NCI-H510A treated with DMSO at 0.1 percent for 48 hours (cell line): ENCODE data around the gene TAGLN2.

Experiments used
- DNase-seq: peaks from one replicate; lab custom pipeline; 2025; lab: John Stamatoyannopoulos, UW

The TAGLN2 gene

DNA sequence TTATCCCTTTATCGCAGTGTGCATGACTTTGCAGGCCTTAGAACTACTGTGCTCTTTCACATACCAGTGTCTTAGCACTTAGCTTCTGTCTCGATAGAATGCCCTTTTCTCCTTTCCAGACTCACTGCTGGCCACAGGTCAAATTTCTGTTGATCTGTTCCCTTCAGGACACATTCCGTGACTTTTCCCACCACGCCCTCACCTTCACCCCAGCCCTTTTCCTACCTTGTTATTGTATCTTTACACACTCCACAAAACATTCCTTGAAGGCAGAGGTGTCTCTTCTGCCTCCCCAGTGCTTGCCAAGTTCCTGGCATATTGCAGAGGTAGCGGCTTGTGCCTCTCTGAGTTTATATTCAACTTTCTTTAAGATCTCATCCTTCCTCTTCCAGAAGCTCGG, 23.8 kb upstream of the TAGLN2 start:
- no peak for DNase-seq

DNA sequence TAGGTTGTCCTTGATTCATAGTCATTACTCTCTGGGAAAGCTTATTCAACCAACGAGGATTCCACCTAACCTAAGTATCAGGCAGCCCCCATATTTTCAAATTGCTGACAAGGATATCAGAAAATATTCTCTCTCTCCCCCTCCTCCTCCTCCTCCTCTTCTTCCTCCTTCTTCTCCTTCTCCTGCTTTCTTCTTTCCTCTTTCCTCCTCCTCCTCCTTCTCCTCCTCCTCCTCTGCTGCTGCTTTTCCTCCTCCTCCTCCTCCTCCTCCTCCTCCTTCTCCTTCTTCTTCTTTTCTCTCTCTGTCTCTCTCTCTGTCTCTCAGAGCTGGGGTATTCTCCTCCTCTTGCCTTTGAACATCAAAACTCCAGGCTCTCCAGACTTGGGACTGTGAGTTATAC, 22.6 kb upstream of the TAGLN2 start:
- no peak for DNase-seq

DNA sequence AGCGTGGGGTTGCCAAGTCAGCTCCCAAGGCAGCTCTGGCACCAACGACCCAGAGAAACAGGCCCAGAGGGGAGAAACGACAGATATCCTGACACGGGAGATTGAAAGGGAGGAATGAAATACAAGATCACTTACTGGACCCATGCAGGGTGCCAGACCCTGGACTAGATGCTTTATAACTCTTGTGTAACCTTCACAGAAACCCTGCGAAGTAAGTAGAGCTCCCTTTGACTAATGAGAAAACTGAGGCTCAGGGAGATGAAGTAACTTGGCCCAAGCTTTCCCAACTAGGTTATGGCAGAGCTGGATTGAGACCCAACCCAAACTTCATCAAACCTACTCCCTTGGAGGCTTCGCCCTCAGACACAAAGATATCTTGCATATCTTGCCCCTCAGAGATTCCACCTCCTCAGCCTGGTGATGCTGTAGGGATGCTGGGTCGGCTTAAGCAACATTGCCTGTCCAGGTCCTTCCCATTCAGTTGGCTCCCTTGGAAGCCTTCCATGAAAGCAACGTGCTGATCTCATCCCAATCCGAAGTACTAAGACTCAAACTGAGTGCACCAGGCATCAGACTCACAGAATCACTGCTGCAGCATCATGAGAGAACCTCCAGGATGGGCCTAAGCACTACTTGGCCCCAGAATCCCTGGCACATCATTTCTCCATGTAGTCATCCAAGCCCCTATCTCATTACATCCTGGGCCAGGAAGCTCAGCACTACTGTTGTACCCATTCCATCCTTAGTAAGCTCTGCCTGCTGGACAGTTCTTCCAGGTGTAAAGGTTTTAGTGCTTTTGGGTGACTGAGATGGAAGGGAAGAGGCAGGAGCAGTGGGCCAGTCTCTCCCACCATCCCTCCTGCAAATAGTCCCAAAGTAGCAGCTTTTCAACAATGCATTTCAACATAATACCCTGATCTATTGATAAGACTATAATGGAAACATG, 21.2 kb upstream of the TAGLN2 start:
- DNase-seq = peak; percentile 8

DNA sequence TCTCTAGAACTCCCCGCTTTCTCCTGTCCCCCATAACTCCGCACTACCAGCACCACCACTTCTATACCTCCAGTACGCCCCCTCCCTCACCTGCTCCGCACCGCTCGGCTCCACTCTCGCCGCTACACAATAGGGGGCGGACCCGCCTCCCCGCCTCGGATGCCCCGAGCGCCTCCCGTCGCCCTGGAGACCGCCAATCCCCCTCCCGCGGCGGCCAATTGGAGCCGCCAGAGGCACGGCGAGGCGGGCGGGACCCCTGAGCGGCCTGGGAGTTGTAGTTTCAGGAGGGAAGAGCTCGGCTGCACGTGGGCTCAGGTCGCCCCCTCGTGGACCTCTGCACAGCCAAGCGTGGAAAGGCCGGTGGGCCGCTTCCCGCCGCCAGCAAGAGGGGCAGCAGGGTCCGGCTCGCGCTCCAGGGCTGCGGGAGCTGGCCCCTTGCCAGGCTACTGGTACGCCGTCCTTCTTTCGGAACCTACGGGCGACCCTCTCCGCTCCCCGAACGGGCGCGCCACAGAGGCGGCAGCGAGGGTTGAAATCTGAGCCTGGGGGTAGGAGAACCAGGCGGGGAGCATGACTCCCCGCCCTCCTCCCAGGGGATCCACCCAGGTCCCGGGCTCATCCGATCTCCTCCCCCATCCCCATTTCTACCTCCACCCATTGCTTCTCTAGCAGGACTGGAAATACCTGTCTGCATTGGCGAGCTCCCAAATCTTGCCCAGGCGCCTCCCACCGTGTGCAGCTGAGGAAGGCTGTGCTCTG, 20.4 kb upstream of the TAGLN2 start, which contains the start of gene IGSF9:
TSS of gene IGSF9 (minus strand) at position 131 of the 759 bp plus-strand sequence. CDS start 2,159 bp downstream, outside the sequence.
- DNase-seq = peak; percentile 86

DNA sequence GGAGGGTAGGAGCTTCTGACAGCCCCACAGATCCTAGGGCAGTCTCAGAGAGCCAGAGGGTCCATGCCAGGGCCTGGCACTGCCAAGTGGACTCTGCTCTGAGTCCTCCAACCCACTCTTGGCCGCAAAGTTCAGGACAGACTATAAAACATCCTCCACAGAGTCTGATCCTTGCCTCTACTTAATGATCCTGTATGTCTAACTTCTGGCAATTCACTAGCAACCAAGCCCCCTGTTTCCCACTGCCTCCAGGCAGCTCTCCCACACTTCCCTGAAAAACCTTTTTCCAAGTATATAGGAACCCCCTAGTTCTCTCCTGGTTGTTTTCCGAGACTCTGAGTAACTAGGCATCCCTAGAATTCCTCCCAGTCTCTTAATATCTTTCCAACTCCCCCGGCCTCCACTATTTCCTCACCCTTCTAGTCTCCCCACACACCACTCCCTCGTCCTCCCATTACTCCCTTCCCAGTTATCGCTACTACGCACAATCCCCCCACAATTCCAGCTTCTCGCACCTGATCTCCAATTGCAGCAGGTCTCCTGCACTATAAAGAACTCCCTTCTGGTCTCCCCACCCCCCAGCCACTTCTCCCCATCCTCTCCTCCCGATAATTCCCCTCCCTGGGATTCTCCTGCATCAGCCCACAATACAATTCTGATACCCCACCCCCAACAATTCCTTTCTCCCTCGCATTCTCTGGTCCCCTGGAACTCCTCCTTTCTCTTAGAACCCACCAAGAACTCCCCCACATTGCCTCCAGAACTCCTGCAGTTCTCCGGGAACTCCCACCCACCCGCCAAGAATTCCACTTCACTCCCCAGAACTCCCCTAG, 19.5 kb upstream of the TAGLN2 start:
- peak; percentile 10 for DNase-seq

DNA sequence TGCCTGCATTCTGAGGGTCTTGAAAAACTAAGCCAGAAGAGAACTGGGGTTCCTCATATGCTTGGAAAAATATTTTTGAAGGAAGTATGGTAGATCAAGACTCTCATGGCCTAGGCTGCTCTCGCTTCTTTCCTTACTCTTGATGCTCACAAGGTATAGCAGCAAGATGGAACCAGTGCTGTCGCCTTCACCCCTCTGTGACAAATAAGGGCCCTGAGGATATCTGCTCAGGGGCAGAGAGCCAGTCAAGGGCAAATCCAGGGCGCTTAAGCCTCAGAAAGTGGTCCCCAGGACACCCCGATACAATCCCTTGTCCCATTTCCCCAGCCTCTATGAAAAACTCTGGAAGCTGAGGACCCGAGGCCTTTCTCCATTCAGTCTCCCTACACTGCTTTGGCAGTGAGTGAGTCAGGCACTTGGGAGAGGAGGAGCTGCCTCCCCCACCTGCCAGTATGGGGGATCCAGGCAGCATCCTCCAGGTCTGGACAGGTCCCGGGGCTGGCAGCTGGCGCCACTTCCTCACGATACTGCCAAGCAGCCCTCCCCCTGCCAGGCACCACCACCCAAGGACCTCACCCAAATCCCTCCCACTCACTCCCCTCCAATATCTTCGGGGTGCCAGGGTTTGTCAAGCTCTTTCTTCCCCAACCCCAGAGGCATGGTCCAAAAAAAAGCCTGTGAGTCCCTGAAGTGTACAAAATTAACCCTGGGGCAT, 18.8 kb upstream of the TAGLN2 start:
- DNase-seq = no peak

DNA sequence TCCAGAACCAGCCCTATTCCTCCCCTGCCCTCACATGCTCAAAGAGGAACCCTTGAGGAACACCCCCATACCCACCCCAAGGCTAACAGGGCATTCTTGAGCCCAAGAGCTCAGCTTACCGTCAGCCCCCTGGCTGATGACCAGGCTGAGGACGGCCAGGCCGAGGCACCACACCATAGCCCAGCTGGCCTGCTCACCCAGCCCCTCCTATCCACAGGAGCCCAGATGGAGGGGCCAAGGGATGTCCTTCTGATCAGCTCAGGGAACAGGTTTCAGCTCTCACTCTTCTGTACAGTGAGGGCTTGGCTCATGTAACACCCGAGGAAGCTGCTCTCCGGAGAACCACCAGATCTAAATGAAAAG, 18.0 kb upstream of the TAGLN2 start:
- no peak for DNase-seq

DNA sequence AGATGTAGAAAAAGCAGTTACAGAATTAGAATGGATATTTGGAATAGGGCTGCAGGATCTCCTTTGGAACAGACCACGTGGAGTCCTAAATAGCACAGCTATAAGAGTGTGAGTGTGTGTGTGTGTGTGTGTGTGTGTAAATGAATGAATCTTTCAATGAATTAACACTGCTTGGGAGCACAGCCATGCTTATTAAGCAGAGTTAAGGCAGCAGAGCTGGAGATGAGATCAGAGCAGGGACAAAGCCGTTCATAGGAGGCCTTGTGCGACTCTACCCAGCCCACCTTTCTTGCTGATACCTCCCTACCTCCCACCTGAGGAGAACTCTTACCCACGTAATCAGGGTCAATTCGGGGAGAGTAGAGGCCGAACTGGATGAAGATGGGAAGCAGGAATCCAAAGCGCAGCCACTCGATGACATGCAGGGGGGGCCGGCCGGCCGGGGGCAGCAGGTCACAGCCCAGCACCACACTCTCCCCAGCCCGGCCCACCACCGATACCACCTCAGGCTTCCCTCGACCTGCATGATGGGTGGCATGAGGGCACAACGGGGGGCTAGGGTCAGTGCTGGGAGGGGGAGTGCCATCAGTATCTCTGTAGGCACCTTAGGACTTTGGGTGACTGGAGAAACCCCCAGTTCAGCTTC, 17.4 kb upstream of the TAGLN2 start:
- DNase-seq = no peak

DNA sequence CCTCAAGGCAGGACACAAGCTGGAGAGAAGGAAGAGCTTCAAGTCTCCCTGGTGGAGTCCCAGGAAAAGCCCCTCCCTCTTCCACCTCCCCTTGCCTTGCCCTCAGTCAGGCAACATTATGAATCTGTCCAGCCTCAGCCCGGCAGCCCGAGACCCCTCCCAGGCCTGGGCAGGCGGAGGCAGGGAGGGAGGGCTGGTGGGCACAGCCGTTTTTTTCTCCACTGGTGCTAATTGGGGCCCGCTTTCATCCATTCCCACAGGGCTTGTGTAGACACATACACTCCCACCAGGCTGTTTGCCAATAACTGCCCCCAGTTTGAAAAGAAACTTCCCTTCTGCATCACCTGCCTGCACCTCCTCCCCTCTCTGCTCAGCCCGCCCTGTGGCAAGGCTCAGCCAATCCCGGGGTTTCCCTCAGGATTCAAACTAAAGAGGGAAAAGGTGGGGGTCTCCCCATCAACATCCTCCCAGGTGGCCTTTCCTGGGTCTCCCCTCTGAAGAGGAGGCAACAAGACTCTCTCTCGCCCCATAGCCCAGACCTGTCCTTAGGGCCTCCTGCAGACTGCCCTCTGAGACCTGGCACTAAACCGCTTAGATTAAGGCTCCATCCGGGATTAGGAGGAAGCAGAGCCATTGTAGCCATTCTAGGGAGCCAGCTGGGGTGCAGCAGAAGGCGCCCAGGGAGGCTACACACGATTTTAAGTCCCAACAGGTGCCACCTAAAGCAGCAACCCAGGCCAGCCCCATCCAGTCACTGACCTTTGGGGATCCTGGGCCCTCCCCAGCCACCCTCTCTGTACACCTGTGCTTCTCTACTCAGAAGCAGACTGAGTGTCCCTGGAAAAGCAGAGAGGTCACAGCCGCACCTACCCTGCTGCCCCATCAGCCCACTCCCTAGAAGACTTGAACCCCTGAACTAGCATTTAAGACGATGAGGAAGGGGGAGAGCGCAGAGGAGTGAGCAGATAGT, 16.6 kb upstream of the TAGLN2 start:
- peak; percentile 13 for DNase-seq

DNA sequence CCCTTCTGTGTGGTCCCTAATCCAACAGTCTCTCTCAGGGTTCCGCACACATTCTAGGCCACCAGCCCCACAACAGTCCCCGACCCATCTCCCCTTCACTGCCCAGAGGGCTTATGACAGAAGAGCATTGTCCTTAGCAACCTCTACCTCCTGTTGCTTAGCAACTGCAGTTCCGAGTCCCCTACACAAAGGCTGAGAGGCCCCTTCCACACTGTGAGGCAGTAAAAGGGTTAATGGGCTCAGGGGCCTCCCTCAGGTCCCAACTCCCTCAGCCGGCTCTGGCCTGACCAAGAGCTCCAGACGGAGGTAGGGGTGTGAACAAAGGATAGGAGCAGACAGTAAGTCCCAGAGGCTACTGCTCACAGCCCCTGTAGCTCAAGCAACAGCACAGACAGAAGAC, 15.8 kb upstream of the TAGLN2 start:
- no peak for DNase-seq

DNA sequence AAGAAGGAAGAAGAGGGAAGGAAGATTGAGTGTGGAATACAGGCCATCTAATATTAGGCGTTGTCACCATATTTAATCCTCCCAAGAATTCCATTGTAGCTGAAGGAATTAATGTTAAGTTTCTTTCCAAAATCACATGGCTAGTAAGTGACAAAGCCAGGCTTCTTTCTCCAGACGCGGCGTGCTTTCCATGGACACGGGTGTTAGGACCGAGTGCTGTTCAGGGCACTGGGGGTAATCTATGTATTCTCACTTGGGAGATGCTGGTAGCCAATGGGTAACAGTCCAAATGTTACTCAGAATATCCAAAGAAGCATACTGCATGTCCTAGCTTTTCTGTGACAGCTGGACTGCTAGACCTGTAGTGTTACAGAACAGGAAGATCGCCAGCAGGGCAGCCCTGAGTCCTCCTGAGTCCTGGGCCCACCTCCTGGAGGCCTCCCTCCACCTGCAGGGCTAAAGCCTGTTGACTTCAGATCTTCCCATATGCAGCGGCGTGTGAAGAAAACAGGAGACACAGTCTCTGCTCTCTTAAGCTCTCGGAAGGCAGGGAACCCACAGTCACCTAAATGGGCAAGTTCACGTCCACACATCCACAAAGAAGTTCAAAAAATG, 14.8 kb upstream of the TAGLN2 start:
- DNase-seq = no peak

DNA sequence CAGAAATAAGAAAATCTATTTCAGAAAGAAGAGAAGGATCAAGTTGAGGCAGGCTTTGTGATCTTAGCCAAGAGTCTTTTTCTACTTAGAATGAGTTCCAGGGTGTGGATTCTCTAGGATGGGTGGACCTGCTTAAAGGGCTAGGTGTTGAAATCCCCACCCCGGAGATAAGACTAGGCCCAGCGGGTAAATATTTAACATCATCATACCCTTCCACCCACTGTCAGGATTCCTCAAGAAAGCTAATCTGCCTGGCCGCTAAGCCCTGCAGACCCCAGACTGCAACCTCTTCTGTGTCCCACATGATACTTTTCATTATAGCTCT, 14.3 kb upstream of the TAGLN2 start:
- DNase-seq = no peak

DNA sequence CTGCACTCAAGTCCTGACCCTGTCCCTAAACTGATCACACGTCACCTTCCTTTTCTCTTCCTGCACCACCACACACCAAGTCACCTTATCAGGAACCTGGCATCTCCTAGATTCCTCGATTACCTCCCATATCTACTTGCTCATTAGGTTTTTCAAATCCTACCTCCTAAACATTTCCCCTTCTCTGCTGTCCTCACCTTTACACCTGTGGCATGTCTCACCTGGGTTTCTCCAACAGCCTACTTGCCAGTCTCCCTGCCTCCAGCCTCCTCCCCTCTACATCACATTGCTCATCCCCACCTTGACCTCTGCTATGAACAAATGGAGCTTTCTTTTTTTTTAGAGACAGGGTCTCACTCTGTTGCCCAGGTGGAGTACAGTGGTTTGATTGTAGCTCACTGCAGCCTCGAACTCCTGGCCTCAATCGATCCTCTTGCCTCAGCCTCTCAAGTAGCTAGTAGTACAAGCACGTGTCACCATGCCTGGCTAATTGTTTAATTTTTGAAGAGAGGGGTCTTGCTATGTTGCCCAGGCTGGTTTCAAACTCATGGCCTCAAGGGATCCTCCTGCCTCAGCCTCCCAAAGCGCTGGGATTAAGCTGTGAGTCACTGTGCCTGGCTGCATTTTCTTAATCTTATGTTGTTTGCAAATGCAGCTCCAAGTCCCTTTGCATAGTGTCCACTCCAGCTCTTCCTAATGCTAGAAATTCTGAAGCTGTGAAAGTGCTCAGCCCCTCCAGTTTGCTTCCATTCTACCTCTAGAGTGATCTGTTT, 13.8 kb upstream of the TAGLN2 start:
- no peak for DNase-seq

DNA sequence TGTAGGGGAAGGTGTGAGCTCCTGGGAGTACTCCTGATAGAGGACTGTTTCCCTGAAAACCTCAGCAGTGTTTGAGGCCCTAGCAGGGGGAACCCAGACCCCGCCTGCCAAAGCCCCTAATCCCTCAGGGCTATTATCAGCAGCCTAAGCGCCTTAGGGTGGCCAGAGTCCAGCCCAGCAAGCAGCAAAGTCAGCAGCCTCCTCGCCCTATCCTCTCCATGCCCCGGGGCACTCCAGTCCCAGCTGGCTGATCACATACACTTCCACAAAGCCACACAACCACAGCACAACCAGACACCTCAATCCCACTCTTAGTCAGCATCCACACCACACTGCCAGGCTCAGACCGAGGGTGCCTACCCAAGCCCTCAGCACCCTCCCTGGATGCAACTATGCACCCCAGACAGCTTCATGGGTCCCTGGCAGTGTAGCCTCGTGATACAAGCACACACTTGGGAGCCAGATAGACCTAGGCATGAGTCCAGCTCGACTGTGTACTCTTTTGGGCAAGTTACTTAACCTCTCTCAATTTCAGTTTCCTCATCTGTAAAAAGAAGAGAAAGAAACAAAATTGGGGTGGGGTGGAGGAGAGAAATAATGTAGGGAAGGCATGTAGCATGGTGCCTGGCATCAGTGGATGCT, 13.0 kb upstream of the TAGLN2 start:
- no peak for DNase-seq

DNA sequence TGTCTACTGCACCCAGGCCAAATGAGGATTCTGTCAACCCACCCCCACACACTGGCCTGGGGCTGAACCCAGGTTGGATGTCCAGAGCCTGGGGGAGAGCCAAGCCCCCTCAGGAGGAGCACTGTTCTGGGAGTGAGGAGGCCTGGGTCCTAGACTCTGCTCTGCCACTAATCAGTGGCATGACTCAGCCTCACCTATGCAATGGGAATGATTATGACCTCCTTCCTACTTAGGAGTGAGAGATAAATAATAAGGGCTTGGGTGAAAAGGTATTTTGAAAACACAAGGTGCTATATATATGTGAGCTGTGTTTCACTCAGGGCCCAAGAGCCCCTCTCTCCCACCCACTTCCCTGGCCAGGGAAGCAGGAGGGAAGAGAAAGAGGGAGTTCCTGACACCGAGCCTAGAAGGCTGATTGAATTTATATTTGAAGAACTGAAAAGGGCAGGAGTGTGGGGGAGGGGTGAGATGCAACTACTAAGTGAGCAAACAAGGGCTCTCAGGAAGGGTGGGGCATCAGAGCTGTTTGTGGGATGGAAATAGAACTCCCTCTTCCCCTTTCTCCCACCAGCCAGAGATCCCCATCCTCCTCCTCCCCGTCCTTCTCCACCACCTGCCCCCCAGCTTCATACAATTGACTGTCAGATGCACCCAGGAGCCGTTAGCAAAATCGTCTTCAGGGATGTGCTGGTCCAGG, 11.9 kb upstream of the TAGLN2 start:
- peak; percentile 71 for DNase-seq

DNA sequence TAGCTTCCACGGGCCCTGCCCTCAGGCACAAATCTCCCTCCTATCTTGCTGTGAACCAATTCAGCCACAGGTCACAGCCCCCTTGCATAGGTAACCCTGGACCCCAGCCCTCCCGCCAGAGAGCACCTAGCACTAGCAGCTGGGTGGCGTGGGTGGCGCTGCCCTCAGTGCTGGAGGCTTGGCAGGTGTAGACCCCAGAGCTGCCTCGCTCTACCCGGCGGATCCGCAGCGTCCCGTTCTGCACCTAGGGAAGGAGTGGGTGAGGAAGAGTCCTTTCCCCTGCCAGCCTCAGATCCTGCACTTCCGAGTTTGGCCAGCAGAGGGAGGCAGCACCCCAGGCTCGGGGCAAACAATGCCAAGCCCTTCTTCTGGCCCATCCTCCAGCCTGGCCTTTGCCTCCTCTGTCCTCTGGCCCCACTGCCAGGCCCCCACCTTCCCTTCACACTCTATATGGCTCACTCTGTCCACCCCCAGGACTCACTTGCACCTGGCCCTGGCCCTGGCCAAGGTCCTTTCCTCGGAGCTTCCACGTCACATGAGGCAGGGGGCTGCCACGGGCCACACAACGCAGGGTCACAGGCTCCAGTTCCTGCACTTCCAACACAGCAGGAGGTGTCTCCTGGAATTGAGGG, 11.1 kb upstream of the TAGLN2 start:
- DNase-seq = peak; percentile 54

DNA sequence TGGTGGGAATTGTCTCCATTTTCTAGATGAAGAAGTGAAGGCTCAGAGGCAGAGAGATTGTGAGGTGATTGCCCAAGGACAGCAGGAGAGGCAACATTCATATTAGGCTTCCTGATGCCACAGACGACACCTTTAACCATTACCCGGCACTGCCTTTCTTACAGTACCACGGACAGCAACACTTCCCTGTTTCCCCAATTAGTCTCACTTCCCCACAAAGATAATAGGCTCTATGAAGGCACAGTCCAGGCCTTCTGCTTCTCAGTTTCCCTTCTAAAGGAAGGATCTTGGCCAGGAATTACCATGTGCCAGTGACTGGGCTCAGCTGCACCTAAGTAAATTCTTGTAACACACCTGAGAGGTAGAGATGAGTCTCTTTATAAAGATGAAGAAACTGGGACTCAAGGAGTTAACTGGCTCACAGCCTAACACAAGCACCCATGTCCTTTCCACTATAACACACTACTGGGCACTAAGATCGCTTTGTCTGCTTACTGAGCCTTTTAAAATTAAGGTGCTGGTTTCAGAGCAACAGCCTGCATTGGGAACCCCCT, 10.5 kb upstream of the TAGLN2 start:
- no peak for DNase-seq
